ENCODE data around the gene SLFN13. TPM values are rescaled to one million over a fixed set of nuclear protein-coding genes. Genes with fewer than 3 reads are reported as not detected.
"Not testable (repeated sequence)": the region's sequence is repeated elsewhere in the genome, so short reads cannot be mapped to it uniquely, and the experiment has no call there.

SLFN13 gene
- total and polyA plus RNA-seq, 4 donors: 5.2 to 39.1 (median 12.9) TPM

DNA sequence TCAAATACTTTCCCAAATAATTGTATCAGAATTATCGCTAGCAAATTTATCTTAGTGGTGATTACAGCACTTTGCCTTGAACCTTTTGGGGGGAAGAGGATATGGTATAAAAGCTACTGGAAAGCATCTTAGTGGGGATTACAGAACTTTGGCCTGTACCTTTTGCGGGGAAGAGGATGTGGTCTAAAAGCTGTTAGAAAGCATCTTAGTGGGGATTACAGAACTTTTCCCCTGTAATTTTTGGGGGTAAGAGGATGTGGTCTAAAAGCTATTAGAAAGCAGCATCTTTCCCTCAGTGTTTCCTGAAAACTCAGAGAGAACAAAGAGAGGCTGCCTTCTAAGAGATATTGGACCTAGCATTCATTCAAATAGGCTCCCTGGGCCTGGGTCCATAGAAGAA lies 20.3 kb downstream of the SLFN13 start:
- ATAC-seq (ENCODE audit: insufficient read depth, low FRiP score) (no peak), DNase-seq (no peak)
- H3K4me3 ChIP-seq: no peak overlapping the region
- peaks cover 0 to 18% (median 0%) of the 10 kb centered on the region in 3 donors for H3K27me3 ChIP-seq (ENCODE audit: control insufficient read depth in 3 of 3, insufficient read depth in 3 of 3, low read length in 2 of 3)
- WGBS, 2 donors: 48 to 85% methylated on average over 2 of the region's 2 CpGs
- no peaks in the 10 kb centered on the region for H3K9me3 ChIP-seq (ENCODE audit: control insufficient read depth in 4 of 4, insufficient read depth in 3 of 4, low read length in 3 of 4)
- H3K36me3 ChIP-seq (ENCODE audit: control insufficient read depth in 4 of 4, insufficient read depth in 4 of 4, low read length in 4 of 4): no peaks in the 10 kb centered on the region
- H3K27ac ChIP-seq (ENCODE audit: low read depth in 1 of 2, low read length in 1 of 2): no peak overlapping the region
- H3K4me1 ChIP-seq (ENCODE audit: control insufficient read depth in 5 of 5, insufficient read depth in 5 of 5, low read length in 5 of 5): peaks cover 0 to 21% (median 2%) of the 10 kb centered on the region in 5 donors
- TF ChIP-seq, protein P1, sequence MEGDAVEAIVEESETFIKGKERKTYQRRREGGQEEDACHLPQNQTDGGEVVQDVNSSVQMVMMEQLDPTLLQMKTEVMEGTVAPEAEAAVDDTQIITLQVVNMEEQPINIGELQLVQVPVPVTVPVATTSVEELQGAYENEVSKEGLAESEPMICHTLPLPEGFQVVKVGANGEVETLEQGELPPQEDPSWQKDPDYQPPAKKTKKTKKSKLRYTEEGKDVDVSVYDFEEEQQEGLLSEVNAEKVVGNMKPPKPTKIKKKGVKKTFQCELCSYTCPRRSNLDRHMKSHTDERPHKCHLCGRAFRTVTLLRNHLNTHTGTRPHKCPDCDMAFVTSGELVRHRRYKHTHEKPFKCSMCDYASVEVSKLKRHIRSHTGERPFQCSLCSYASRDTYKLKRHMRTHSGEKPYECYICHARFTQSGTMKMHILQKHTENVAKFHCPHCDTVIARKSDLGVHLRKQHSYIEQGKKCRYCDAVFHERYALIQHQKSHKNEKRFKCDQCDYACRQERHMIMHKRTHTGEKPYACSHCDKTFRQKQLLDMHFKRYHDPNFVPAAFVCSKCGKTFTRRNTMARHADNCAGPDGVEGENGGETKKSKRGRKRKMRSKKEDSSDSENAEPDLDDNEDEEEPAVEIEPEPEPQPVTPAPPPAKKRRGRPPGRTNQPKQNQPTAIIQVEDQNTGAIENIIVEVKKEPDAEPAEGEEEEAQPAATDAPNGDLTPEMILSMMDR (IDR thresholded peaks at IDR 0.05; ENCODE audit: control extremely low read depth, extremely low read depth): no peak
- H3K9ac ChIP-seq (ENCODE audit: insufficient read depth in 1 of 2, low read length in 2 of 2): no peak overlapping the region

DNA sequence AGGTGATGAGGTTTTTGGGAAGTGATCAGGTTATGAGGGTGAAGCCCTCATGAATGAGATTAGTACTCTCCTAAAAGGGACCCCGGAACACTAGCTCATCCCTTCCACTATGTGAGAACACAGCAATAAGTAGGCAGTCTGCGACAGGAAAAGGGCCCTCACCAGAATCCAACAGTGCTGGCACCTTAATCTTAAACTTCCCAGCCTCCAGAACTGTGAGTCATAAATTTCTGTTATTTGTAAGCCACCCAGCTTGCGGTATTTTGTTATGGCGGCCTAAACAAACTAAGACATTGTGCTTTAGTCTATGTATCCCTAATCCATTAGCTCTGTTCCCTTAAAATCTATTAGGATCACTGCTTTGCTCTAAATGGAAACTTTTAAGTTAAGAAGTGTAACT lies 24.8 kb downstream of the SLFN13 start:
- Histone ChIP-seq H3K9me3 (ENCODE audit: control insufficient read depth in 4 of 4, insufficient read depth in 3 of 4, low read length in 3 of 4) (no peaks in the 10 kb centered on the region), H3K36me3 (ENCODE audit: control insufficient read depth in 4 of 4, insufficient read depth in 4 of 4, low read length in 4 of 4) (peaks cover 0 to 30% (median 6%) of the 10 kb centered on the region in 4 donors), H3K9ac (ENCODE audit: insufficient read depth in 1 of 2, low read length in 2 of 2) (no peak overlapping the region), H3K27me3 (ENCODE audit: control insufficient read depth in 3 of 3, insufficient read depth in 3 of 3, low read length in 2 of 3) (peaks cover 0 to 28% (median 0%) of the 10 kb centered on the region in 3 donors), H3K4me1 (ENCODE audit: control insufficient read depth in 5 of 5, insufficient read depth in 5 of 5, low read length in 5 of 5) (no peaks in the 10 kb centered on the region), H3K27ac (ENCODE audit: low read depth in 1 of 2, low read length in 1 of 2) (no peak overlapping the region), H3K4me3 (no peak overlapping the region)
- TF ChIP-seq, protein P1 (IDR thresholded peaks at IDR 0.05; ENCODE audit: control extremely low read depth, extremely low read depth): no peak
- ATAC-seq (ENCODE audit: insufficient read depth, low FRiP score) (no peak), DNase-seq (no peak)
- WGBS, 2 donors: 86 to 93% methylated on average over 4 of the region's 4 CpGs

DNA sequence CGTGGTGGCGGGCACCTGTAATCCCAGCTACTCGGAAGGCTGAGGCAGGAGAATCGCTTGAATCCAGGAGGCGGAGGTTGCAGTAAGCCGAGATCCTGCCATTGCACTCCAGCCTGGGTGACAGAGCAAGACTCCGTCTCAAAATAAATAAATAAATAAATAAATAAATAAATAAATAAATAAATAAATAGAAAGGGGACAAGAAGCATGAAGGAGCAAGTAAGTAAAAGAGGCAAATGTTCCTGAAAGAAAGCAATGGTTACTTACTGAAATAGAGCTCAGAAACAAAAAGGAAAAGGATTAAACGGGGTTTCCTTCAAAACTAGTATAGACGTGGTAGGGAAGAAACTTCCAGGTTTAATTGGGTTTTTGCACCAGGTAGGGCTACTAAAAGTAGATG lies 27.5 kb downstream of the SLFN13 start:
- H3K36me3 ChIP-seq (ENCODE audit: control insufficient read depth in 4 of 4, insufficient read depth in 4 of 4, low read length in 4 of 4): peaks cover 0 to 34% (median 8%) of the 10 kb centered on the region in 4 donors
- not testable (repeated sequence) for H3K27ac ChIP-seq (ENCODE audit: low read depth in 1 of 2, low read length in 1 of 2); ATAC-seq (ENCODE audit: insufficient read depth, low FRiP score); H3K9me3 ChIP-seq (ENCODE audit: control insufficient read depth in 4 of 4, insufficient read depth in 3 of 4, low read length in 3 of 4); H3K4me1 ChIP-seq (ENCODE audit: control insufficient read depth in 5 of 5, insufficient read depth in 5 of 5, low read length in 5 of 5); DNase-seq; H3K9ac ChIP-seq (ENCODE audit: insufficient read depth in 1 of 2, low read length in 2 of 2); H3K4me3 ChIP-seq
- peaks cover 0 to 10% (median 0%) of the 10 kb centered on the region in 3 donors for H3K27me3 ChIP-seq (ENCODE audit: control insufficient read depth in 3 of 3, insufficient read depth in 3 of 3, low read length in 2 of 3)
- WGBS, 2 donors: 97 to 99% methylated on average over 9 of the region's 9 CpGs

DNA sequence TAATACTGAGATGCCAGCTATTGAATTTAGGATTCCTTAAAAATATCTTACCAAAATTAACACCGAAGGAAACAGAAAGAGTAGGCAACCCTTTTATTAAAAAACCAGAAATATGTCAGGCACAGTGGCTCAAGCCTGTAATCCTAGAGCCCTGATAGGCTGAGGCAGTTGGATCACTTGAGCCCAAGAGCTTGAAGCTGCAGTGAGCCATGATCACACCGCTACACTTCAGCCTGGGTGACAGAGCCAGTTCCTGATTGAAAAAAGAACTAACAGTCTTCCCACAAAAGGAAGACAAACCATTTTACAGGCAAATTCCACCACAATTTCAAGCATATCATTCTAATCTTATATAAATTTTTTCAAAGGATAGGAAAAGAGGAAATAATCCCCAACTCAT lies 31.9 kb downstream of the SLFN13 start:
- no peak overlapping the region for H3K27ac ChIP-seq (ENCODE audit: low read depth in 1 of 2, low read length in 1 of 2)
- 96 to 97% methylated on average over 2 of the region's 2 CpGs for WGBS, 2 donors
- peaks cover 0 to 4% (median 1%) of the 10 kb centered on the region in 4 donors for H3K9me3 ChIP-seq (ENCODE audit: control insufficient read depth in 4 of 4, insufficient read depth in 3 of 4, low read length in 3 of 4)
- peaks cover 0 to 2% (median 0%) of the 10 kb centered on the region in 3 donors for H3K27me3 ChIP-seq (ENCODE audit: control insufficient read depth in 3 of 3, insufficient read depth in 3 of 3, low read length in 2 of 3)
- ATAC-seq (ENCODE audit: insufficient read depth, low FRiP score): no peak
- TF ChIP-seq, protein P1 (IDR thresholded peaks at IDR 0.05; ENCODE audit: control extremely low read depth, extremely low read depth): no peak
- DNase-seq: no peak
- peaks cover 0 to 38% (median 16%) of the 10 kb centered on the region in 4 donors for H3K36me3 ChIP-seq (ENCODE audit: control insufficient read depth in 4 of 4, insufficient read depth in 4 of 4, low read length in 4 of 4)
- no peak overlapping the region for H3K4me3 ChIP-seq
- no peak overlapping the region for H3K9ac ChIP-seq (ENCODE audit: insufficient read depth in 1 of 2, low read length in 2 of 2)
- H3K4me1 ChIP-seq (ENCODE audit: control insufficient read depth in 5 of 5, insufficient read depth in 5 of 5, low read length in 5 of 5): no peaks in the 10 kb centered on the region

DNA sequence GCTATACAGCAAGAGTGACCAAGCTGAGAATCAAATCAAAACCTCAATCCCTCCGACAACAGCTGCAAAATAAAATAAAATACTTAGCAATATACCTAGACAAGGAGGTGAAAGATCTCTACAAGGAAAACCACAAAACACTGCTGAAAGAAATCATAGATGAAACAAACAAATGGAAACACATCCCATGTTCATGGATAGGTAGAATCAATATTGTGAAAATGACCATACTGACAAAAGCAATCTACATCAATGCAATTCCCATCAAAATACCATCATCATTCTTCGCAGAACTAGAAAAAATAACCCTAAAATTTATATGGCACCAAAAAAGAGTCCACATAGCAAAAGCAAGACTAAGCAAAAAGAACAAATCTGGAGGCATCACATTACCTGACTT lies 33.9 kb downstream of the SLFN13 start:
- not testable (repeated sequence) for DNase-seq; H3K27ac ChIP-seq (ENCODE audit: low read depth in 1 of 2, low read length in 1 of 2); H3K27me3 ChIP-seq (ENCODE audit: control insufficient read depth in 3 of 3, insufficient read depth in 3 of 3, low read length in 2 of 3); H3K4me3 ChIP-seq; ATAC-seq (ENCODE audit: insufficient read depth, low FRiP score); H3K4me1 ChIP-seq (ENCODE audit: control insufficient read depth in 5 of 5, insufficient read depth in 5 of 5, low read length in 5 of 5); H3K9me3 ChIP-seq (ENCODE audit: control insufficient read depth in 4 of 4, insufficient read depth in 3 of 4, low read length in 3 of 4); H3K9ac ChIP-seq (ENCODE audit: insufficient read depth in 1 of 2, low read length in 2 of 2)
- H3K36me3 ChIP-seq (ENCODE audit: control insufficient read depth in 4 of 4, insufficient read depth in 4 of 4, low read length in 4 of 4): peaks cover 0 to 38% (median 24%) of the 10 kb centered on the region in 4 donors
- 97 to 98% methylated on average over 2 of the region's 2 CpGs for WGBS, 2 donors
